ENCODE data around the gene TSSC4. TPM values are rescaled to one million over a fixed set of nuclear protein-coding genes. Genes with fewer than 3 reads are reported as not detected.
"Not testable (repeated sequence)": the region's sequence is repeated elsewhere in the genome, so short reads cannot be mapped to it uniquely, and the experiment has no call there.

TSSC4 gene
- polyA plus RNA-seq, 3 donors, result 28.1 to 74.6 (median 52.0) TPM

GRCh38 chr11:2357246-2357645, 43.3 kb upstream of the TSSC4 start:
- H3K4me2 ChIP-seq (replicated peaks; ENCODE audit: extremely low read depth, low read length, poor library complexity, severe bottlenecking), result no peak overlapping the region
- no peak overlapping the region for H3K27ac ChIP-seq (ENCODE audit: low read depth in 1 of 2, low read length in 2 of 2)
- H3K79me2 ChIP-seq (ENCODE audit: insufficient read depth, low read length), result no peaks in the 10 kb centered on the region
- H2AFZ ChIP-seq (ENCODE audit: insufficient read depth, low read depth, low read length, poor library complexity, severe bottlenecking), result no peak overlapping the region
- Mint-ChIP-seq H3K4me3 (no peak overlapping the region), H3K36me3 (no peaks in the 10 kb centered on the region), H3K27me3 (ENCODE audit: low read depth in 3 of 3) (peaks cover 4 to 20% (median 15%) of the 10 kb centered on the region in 3 donors), H3K9me3 (peaks cover 0 to 2% (median 0%) of the 10 kb centered on the region in 7 donors), H3K4me1 (no peaks in the 10 kb centered on the region), H3K27ac (no peak overlapping the region)
- TF ChIP-seq CTCF (IDR thresholded peaks at IDR 0.05), result no peak
- no peaks in the 10 kb centered on the region for H3K9me3 ChIP-seq (replicated peaks in 1 of 2; ENCODE audit: control insufficient read depth in 1 of 2, insufficient read depth in 1 of 2, low read length in 2 of 2)
- no peaks in the 10 kb centered on the region for H3K27me3 ChIP-seq (ENCODE audit: control insufficient read depth in 2 of 2, insufficient read depth in 2 of 2, low read length in 2 of 2)
- 94% methylated on average over 2 of the region's 8 CpGs for WGBS (ENCODE audit: insufficient coverage)
- intact Hi-C loops (cut with micrococcal nuclease), result loop anchor here in 1 of 2 donors (10.0 kb wide), 1 partner anchor 58 kb away; no protein-coding TSS in a partner anchor
- H4K20me1 ChIP-seq (ENCODE audit: insufficient read depth, low read length), result no peaks in the 10 kb centered on the region
- DNase-seq, result no peak
- H3K9ac ChIP-seq (ENCODE audit: insufficient read depth, low read length, poor library complexity, severe bottlenecking), result no peak overlapping the region
- no peaks in the 10 kb centered on the region for H3K36me3 ChIP-seq (replicated peaks in 1 of 2; ENCODE audit: control insufficient read depth in 1 of 2, insufficient read depth in 2 of 2, low read length in 2 of 2)
- H3K4me3 ChIP-seq (replicated peaks in 1 of 3; ENCODE audit: low read depth in 2 of 3, low read length in 3 of 3), result no peak overlapping the region
- H3K4me1 ChIP-seq (ENCODE audit: control insufficient read depth in 1 of 2, insufficient read depth in 2 of 2, low read length in 2 of 2), result no peaks in the 10 kb centered on the region

GRCh38 chr11:2357651-2358050, 42.9 kb upstream of the TSSC4 start:
- not testable (repeated sequence) for H3K9me3 Mint-ChIP-seq; DNase-seq; H3K4me1 Mint-ChIP-seq; H3K9me3 ChIP-seq (replicated peaks in 1 of 2; ENCODE audit: control insufficient read depth in 1 of 2, insufficient read depth in 1 of 2, low read length in 2 of 2); H3K9ac ChIP-seq (ENCODE audit: insufficient read depth, low read length, poor library complexity, severe bottlenecking); H3K36me3 ChIP-seq (replicated peaks in 1 of 2; ENCODE audit: control insufficient read depth in 1 of 2, insufficient read depth in 2 of 2, low read length in 2 of 2); H3K36me3 Mint-ChIP-seq; H2AFZ ChIP-seq (ENCODE audit: insufficient read depth, low read depth, low read length, poor library complexity, severe bottlenecking); H3K27ac ChIP-seq (ENCODE audit: low read depth in 1 of 2, low read length in 2 of 2); H3K79me2 ChIP-seq (ENCODE audit: insufficient read depth, low read length); H3K27me3 ChIP-seq (ENCODE audit: control insufficient read depth in 2 of 2, insufficient read depth in 2 of 2, low read length in 2 of 2); H3K4me2 ChIP-seq (replicated peaks; ENCODE audit: extremely low read depth, low read length, poor library complexity, severe bottlenecking); H3K27ac Mint-ChIP-seq; H3K4me3 Mint-ChIP-seq; H4K20me1 ChIP-seq (ENCODE audit: insufficient read depth, low read length); H3K4me1 ChIP-seq (ENCODE audit: control insufficient read depth in 1 of 2, insufficient read depth in 2 of 2, low read length in 2 of 2); H3K4me3 ChIP-seq (replicated peaks in 1 of 3; ENCODE audit: low read depth in 2 of 3, low read length in 3 of 3)
- 97% methylated on average over 7 of the region's 13 CpGs for WGBS (ENCODE audit: insufficient coverage)
- peaks cover 7 to 17% (median 15%) of the 10 kb centered on the region in 3 donors for H3K27me3 Mint-ChIP-seq (ENCODE audit: low read depth in 3 of 3)
- intact Hi-C loops (cut with micrococcal nuclease), result loop anchor here in 1 of 2 donors (10.0 kb wide), 1 partner anchor 57 kb away; no protein-coding TSS in a partner anchor
